OCI-LY1 (cell line): Measurements from ENCODE around the gene ANXA6.
A peak's percentile ranks its signal among the peaks of the same experiment; 100 is the strongest.

Experiments
- H2AFZ ChIP-seq: fragments of 200-600 bp; sonication (generic), shearing (Covaris generic); 2 replicates; pipeline ENCODE4 v1.6.0; 2014; ENCODE audit warnings: antibody characterized with exemption, mild to moderate bottlenecking, low read length
- H3F3A ChIP-seq: fragments of 200-600 bp; sonication (generic), shearing (Covaris generic); 2 replicates; pipeline ENCODE4 v1.6.0; 2014; ENCODE audit warnings: mild to moderate bottlenecking, antibody characterized with exemption, low read length, moderate library complexity; ENCODE audit not compliant: insufficient read depth
- H3K27ac ChIP-seq: fragments of 200-600 bp; sonication (generic); 2 replicates; pipeline ENCODE4 v1.5.1; 2014; ENCODE audit warnings: low read length, mixed run types, mild to moderate bottlenecking, low read depth; ENCODE audit not compliant: poor library complexity, severe bottlenecking
- H3K27me3 ChIP-seq: fragments of 200-600 bp; sonication (generic); 2 replicates; pipeline ENCODE4 v1.6.0; 2014; ENCODE audit warnings: antibody characterized with exemption, mild to moderate bottlenecking, low read length, moderate library complexity; ENCODE audit not compliant: insufficient read depth
- H3K36me3 ChIP-seq: fragments of 200-600 bp; sonication (generic); 2 replicates; pipeline ENCODE4 v1.6.1; 2014; ENCODE audit warnings: mild to moderate bottlenecking, antibody characterized with exemption, low read length, moderate library complexity, mixed read lengths; ENCODE audit not compliant: insufficient read depth
- H3K4me1 ChIP-seq: fragments of 200-600 bp; sonication (generic); 2 replicates; pipeline ENCODE4 v1.5.1; 2014; ENCODE audit warnings: mild to moderate bottlenecking, low read length, moderate library complexity; ENCODE audit not compliant: insufficient read depth, severe bottlenecking
- H3K4me2 ChIP-seq: fragments of 200-600 bp; sonication (generic), shearing (Covaris generic); 2 replicates; pipeline ENCODE4 v1.6.1; 2014; ENCODE audit warnings: low read length
- H3K4me3 ChIP-seq: fragments of 200-600 bp; sonication (generic); 2 replicates; pipeline ENCODE4 v1.5.1; 2014; ENCODE audit warnings: low read length, low read depth, mild to moderate bottlenecking, mixed read lengths; ENCODE audit not compliant: poor library complexity, severe bottlenecking
- H3K79me2 ChIP-seq: fragments of 200-600 bp; shearing (Covaris generic); 2 replicates; pipeline ENCODE4 v1.6.1; 2016; ENCODE audit warnings: mixed run types, low read length, mixed read lengths; ENCODE audit not compliant: insufficient read depth
- H3K9ac ChIP-seq: fragments of 200-600 bp; sonication (generic), shearing (Covaris generic); 2 replicates; pipeline ENCODE4 v1.6.1; 2014; ENCODE audit warnings: mild to moderate bottlenecking, low read length, mixed read lengths
- H3K9me2 ChIP-seq: fragments of 200-600 bp; sonication (generic), shearing (Covaris generic); 2 replicates; pipeline ENCODE4 v1.6.1; 2014; ENCODE audit warnings: low read depth, mild to moderate bottlenecking, low read length, mixed read lengths
- H3K9me3 ChIP-seq: fragments of 200-600 bp; shearing (Covaris generic); 2 replicates; pipeline ENCODE4 v1.6.1; 2014; ENCODE audit warnings: low read length, mixed read lengths
- H4K20me1 ChIP-seq: fragments of 200-600 bp; sonication (generic), shearing (Covaris generic); 2 replicates; pipeline ENCODE4 v1.6.0; 2016; ENCODE audit warnings: mild to moderate bottlenecking, low read length; ENCODE audit not compliant: insufficient read depth
- CTCF ChIP-seq: fragments of 200-600 bp; sonication (generic), shearing (Covaris generic); IDR thresholded peaks from 2 replicates; pipeline ENCODE4 v1.5.1; 2017; ENCODE audit warnings: mild to moderate bottlenecking, antibody characterized with exemption, low read length, moderate library complexity, mixed read lengths
- EZH2 ChIP-seq: fragments of 200-600 bp; sonication (generic), shearing (Covaris generic); IDR thresholded peaks from 2 replicates; pipeline ENCODE4 v1.8.0; 2017; ENCODE audit warnings: borderline replicate concordance, mixed run types, mild to moderate bottlenecking, antibody characterized with exemption, low read length, moderate library complexity, mixed read lengths

ANXA6 gene

GRCh38 chr5:151073280-151073679 lies 84.3 kb downstream of the ANXA6 start:
- H3K27ac ChIP-seq = no peak overlapping the region

GRCh38 chr5:151072630-151073025 lies 85.0 kb downstream of the ANXA6 start:
- Histone ChIP-seq H3K79me2 (peaks cover 82% of the 10 kb centered on the region), H3K27ac (peak overlapping the region; percentile 94), H3K27me3 (no peaks in the 10 kb centered on the region), H3K4me3 (no peak overlapping the region), H3K4me2 (peak overlapping the region; percentile 25; the same call in 1 of the 2 replicates), H4K20me1 (no peaks in the 10 kb centered on the region), H3K4me1 (peaks cover 74% of the 10 kb centered on the region), H3K9me2 (no peaks in the 10 kb centered on the region), H3K9me3 (no peaks in the 10 kb centered on the region), H3K36me3 (peaks cover 64% of the 10 kb centered on the region), H3F3A (no peaks in the 10 kb centered on the region), H3K9ac (no peak overlapping the region), H2AFZ (no peak overlapping the region)
- no peak for TF ChIP-seq CTCF
- no peak for TF ChIP-seq EZH2

More at GRCh38 chr5:151073280-151073679, 84.3 kb downstream of the ANXA6 start:
- no peaks in the 10 kb centered on the region for H3K9me3 ChIP-seq
- no peaks in the 10 kb centered on the region for H3K27me3 ChIP-seq
- no peak overlapping the region for H3K9ac ChIP-seq
- peaks cover 74% of the 10 kb centered on the region for H3K4me1 ChIP-seq
- H3K36me3 ChIP-seq = peaks cover 64% of the 10 kb centered on the region
- no peaks in the 10 kb centered on the region for H3K9me2 ChIP-seq
- no peaks in the 10 kb centered on the region for H3F3A ChIP-seq
- TF ChIP-seq CTCF (no peak), EZH2 (no peak)
- H3K4me2 ChIP-seq = no peak overlapping the region
- no peak overlapping the region for H3K4me3 ChIP-seq
- H2AFZ ChIP-seq = no peak overlapping the region
- H3K79me2 ChIP-seq = peaks cover 82% of the 10 kb centered on the region
- H4K20me1 ChIP-seq = no peaks in the 10 kb centered on the region

GRCh38 chr5:151071848-151072629 lies 85.5 kb downstream of the ANXA6 start:
- Histone ChIP-seq H2AFZ (no peak overlapping the region), H3K4me2 (peak overlapping the region; percentile 25; the same call in 1 of the 2 replicates), H3K79me2 (peaks cover 82% of the 10 kb centered on the region), H3K9ac (peak overlapping the region; percentile 11; the same call in 1 of the 2 replicates), H3K36me3 (peaks cover 64% of the 10 kb centered on the region), H4K20me1 (no peaks in the 10 kb centered on the region), H3K4me3 (no peak overlapping the region), H3K4me1 (peaks cover 74% of the 10 kb centered on the region), H3K9me2 (no peaks in the 10 kb centered on the region), H3K27me3 (no peaks in the 10 kb centered on the region), H3K27ac (peak overlapping the region; percentile 94), H3F3A (no peaks in the 10 kb centered on the region), H3K9me3 (no peaks in the 10 kb centered on the region)
- TF ChIP-seq CTCF = no peak
- TF ChIP-seq EZH2 = no peak
